ENCODE data around the gene L3MBTL3. TPM values are rescaled to one million over a fixed set of nuclear protein-coding genes. Genes with fewer than 3 reads are reported as not detected.

Gene L3MBTL3
- total and polyA plus RNA-seq, 12 donors, result 0.77 to 4.0 (median 2.3) TPM

DNA sequence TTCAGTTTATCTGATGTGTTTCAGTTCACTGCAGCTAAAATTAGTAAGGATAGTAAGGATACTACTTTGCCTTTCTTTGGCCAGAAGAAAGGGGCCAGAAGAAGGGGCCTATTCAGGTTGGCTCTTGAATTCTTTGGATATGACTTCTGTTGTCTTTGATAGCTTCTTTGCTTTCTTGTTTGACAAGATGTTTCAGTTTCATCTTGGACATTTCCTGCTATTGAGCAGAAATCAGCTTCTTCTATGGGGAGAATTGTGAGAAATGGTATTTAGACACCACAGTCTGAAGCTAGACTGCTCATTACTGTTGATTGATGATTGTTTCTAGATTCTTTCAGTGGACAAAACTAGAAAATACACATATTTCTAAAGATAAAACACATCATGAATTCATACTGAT, 23.2 kb downstream of the L3MBTL3 start:
- TF ChIP-seq, protein P1, sequence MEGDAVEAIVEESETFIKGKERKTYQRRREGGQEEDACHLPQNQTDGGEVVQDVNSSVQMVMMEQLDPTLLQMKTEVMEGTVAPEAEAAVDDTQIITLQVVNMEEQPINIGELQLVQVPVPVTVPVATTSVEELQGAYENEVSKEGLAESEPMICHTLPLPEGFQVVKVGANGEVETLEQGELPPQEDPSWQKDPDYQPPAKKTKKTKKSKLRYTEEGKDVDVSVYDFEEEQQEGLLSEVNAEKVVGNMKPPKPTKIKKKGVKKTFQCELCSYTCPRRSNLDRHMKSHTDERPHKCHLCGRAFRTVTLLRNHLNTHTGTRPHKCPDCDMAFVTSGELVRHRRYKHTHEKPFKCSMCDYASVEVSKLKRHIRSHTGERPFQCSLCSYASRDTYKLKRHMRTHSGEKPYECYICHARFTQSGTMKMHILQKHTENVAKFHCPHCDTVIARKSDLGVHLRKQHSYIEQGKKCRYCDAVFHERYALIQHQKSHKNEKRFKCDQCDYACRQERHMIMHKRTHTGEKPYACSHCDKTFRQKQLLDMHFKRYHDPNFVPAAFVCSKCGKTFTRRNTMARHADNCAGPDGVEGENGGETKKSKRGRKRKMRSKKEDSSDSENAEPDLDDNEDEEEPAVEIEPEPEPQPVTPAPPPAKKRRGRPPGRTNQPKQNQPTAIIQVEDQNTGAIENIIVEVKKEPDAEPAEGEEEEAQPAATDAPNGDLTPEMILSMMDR (IDR thresholded peaks at IDR 0.05), result no peak
- H3K36me3 ChIP-seq, result no peaks in the 10 kb centered on the region
- H3K27ac ChIP-seq, result no peak overlapping the region
- no peaks in the 10 kb centered on the region for H3K4me1 ChIP-seq
- ATAC-seq (no peak), DNase-seq (no peak)
- intact Hi-C loops (cut with DNase I), result no loop called here
- H3K4me3 ChIP-seq, result no peak overlapping the region
- no peaks in the 10 kb centered on the region for H3K9me3 ChIP-seq
- no peaks in the 10 kb centered on the region for H3K27me3 ChIP-seq

DNA sequence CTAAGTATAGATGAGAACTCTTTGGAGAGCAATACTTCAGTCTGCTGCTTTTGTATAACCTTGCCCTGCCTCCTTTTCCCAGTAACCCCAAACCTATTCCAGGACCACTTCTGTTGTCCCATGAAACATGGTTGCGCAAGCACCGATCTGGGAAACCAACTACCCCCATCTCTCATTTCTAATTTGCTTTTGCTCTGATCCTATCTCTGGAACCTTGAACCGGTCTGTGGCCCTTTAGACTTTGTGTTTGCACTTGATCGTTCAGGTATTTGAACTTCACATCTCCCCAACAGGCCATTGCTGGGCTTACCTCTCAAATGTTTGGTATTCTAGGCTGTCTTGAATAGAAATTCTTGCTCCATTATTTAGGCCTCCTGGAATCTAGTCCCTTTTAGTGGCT, 25.0 kb downstream of the L3MBTL3 start:
- no peak for ATAC-seq
- Histone ChIP-seq H3K27ac (no peak overlapping the region), H3K27me3 (no peaks in the 10 kb centered on the region), H3K4me1 (no peaks in the 10 kb centered on the region), H3K36me3 (no peaks in the 10 kb centered on the region), H3K9me3 (no peaks in the 10 kb centered on the region), H3K4me3 (no peak overlapping the region)
- intact Hi-C loops (cut with DNase I), result no loop called here
- WGBS, 2 donors, result 96 to 97% methylated on average over 4 of the region's 4 CpGs
- TF ChIP-seq, protein P1 (IDR thresholded peaks at IDR 0.05), result no peak
- DNase-seq, result no peak

DNA sequence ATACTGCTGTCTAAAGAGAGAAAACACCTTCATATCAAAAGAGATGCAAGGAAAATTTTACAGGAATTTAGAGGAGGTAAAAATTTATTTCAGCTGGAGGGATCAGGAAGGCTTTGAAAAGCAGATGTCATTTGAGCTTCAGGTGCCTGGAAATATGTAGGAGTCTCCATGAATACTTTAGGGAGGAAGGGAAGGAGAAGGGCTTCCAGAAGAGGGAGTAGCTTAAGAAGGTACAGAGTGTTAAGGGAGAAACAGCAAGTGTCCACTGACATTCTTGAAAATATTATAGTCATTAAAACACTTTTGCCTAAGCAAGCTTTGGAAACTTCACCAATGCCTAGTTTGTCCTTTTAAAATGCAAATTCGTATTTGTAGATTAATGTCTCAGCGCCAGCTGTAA, 27.2 kb downstream of the L3MBTL3 start:
- TF ChIP-seq, protein P1 (IDR thresholded peaks at IDR 0.05), result no peak
- no peak overlapping the region for H3K27ac ChIP-seq
- H3K4me1 ChIP-seq, result no peaks in the 10 kb centered on the region
- no peak for DNase-seq
- no peak overlapping the region for H3K4me3 ChIP-seq
- H3K27me3 ChIP-seq, result no peaks in the 10 kb centered on the region
- no peaks in the 10 kb centered on the region for H3K9me3 ChIP-seq
- peaks cover 0 to 17% (median 0%) of the 10 kb centered on the region in 9 donors for H3K36me3 ChIP-seq
- 90 to 93% methylated on average over 2 of the region's 2 CpGs for WGBS, 2 donors
- intact Hi-C loops (cut with DNase I), result no loop called here
- no peak for ATAC-seq

DNA sequence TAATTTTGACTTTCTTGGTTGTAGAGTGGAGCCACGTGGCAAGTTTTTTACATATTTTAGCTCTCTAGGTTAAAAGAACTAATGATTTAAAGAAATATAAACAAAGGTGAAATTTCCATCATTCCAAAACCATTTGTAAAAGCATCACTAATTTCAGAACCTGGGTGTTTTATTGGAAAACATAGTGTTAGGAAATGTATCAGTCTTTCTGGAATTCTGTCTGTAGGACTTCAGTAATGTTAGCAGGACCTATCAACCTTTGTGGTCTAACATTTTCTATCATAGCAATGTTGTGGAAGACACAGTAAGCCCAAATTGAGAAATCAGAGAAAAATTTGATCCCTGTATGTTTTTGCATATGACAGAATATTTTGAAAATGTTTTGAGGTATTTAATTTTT, 28.3 kb downstream of the L3MBTL3 start:
- DNase-seq (no peak), ATAC-seq (no peak)
- Histone ChIP-seq H3K36me3 (peaks cover 0 to 27% (median 0%) of the 10 kb centered on the region in 9 donors), H3K27ac (no peak overlapping the region), H3K27me3 (no peaks in the 10 kb centered on the region), H3K9me3 (no peaks in the 10 kb centered on the region), H3K4me1 (no peaks in the 10 kb centered on the region), H3K4me3 (no peak overlapping the region)
- TF ChIP-seq, protein P1 (IDR thresholded peaks at IDR 0.05), result no peak
- 92% methylated on average over 1 of the region's 1 CpG for WGBS, 2 donors
- intact Hi-C loops (cut with DNase I), result no loop called here
